GM23248 (cell line): Measurements from ENCODE around the gene U2AF1L4. TPM values are rescaled to one million over a fixed set of nuclear protein-coding genes. Genes with fewer than 3 reads are reported as not detected.
"Not testable (repeated sequence)": the region's sequence is repeated elsewhere in the genome, so short reads cannot be mapped to it uniquely, and the experiment has no call there.

Experiments used
- DNase-seq: peaks from one replicate; pipeline ENCODE4 v3.0.0-alpha.2; 2015
- H2AFZ ChIP-seq: fragments of 200-600 bp; sonication (generic); 2 replicates; pipeline ENCODE4 v1.6.1; 2016; ENCODE audit warnings: antibody characterized with exemption
- H3F3A ChIP-seq: fragments of 200-600 bp; sonication (generic); 2 replicates; pipeline ENCODE4 v1.6.1; 2016; ENCODE audit warnings: mild to moderate bottlenecking, antibody characterized with exemption, mixed run types; ENCODE audit not compliant: insufficient read depth
- H3K27ac ChIP-seq: fragments of 200-600 bp; sonication (generic); 2 replicates; pipeline ENCODE4 v1.5.1; 2016; ENCODE audit warnings: mild to moderate bottlenecking
- H3K27me3 ChIP-seq: fragments of 200-600 bp; sonication (generic); replicated peaks from 2 replicates; pipeline ENCODE4 v1.6.1; 2016; ENCODE audit warnings: mild to moderate bottlenecking; ENCODE audit not compliant: insufficient read depth
- H3K36me3 ChIP-seq: fragments of 200-600 bp; sonication (generic); 2 replicates; pipeline ENCODE4 v1.6.1; 2016; ENCODE audit warnings: low read depth, mild to moderate bottlenecking
- H3K4me1 ChIP-seq: fragments of 200-600 bp; sonication (generic); 2 replicates; pipeline ENCODE4 v1.6.1; 2016; ENCODE audit warnings: mild to moderate bottlenecking; ENCODE audit not compliant: insufficient read depth
- H3K4me2 ChIP-seq: fragments of 200-600 bp; sonication (generic); one replicate; pipeline ENCODE4 v1.6.1; 2016; ENCODE audit warnings: mild to moderate bottlenecking; ENCODE audit not compliant: unreplicated experiment
- H3K4me3 ChIP-seq: fragments of 200-600 bp; sonication (generic); 2 replicates; pipeline ENCODE4 v1.5.1; 2016; ENCODE audit warnings: mild to moderate bottlenecking
- H3K79me2 ChIP-seq: fragments of 200-600 bp; sonication (generic); 2 replicates; pipeline ENCODE4 v1.6.1; 2016; ENCODE audit warnings: mild to moderate bottlenecking; ENCODE audit not compliant: insufficient read depth
- H3K9ac ChIP-seq: fragments of 200-600 bp; sonication (generic); 2 replicates; pipeline ENCODE4 v1.6.1; 2016; ENCODE audit warnings: mild to moderate bottlenecking
- H3K9me2 ChIP-seq: fragments of 200-600 bp; sonication (generic); 2 replicates; pipeline ENCODE4 v1.6.1; 2016; ENCODE audit warnings: mixed run types, mild to moderate bottlenecking, moderate library complexity; ENCODE audit not compliant: insufficient read depth
- H3K9me3 ChIP-seq: fragments of 200-600 bp; sonication (generic); one replicate; pipeline ENCODE4 v1.6.1; 2017; ENCODE audit warnings: low read depth
- H4K20me1 ChIP-seq: fragments of 200-600 bp; sonication (generic); 2 replicates; pipeline ENCODE4 v1.6.0; 2016; ENCODE audit not compliant: insufficient read depth
- EZH2 ChIP-seq: fragments of 200-600 bp; sonication (generic); IDR thresholded peaks from 2 replicates; pipeline ENCODE4 v1.6.1; 2018; ENCODE audit warnings: antibody characterized with exemption, mild to moderate bottlenecking; ENCODE audit not compliant: insufficient read depth, poor library complexity, severe bottlenecking
- EZH2phosphoT487 ChIP-seq: fragments of 200-600 bp; sonication (generic); IDR thresholded peaks from 2 replicates; pipeline ENCODE4 v1.6.1; 2018; ENCODE audit warnings: antibody characterized with exemption, moderate library complexity, mild to moderate bottlenecking, low read depth; ENCODE audit not compliant: insufficient read depth
- WGBS, 2 experiments: methylation state at CpG; one replicate each; pipeline ENCODE4 v1.1.6; 2015 to 2017; ENCODE audit warnings: low lambda C conversion rate in 2 of 2, low coverage in 1 of 2; ENCODE audit errors: missing lambda C conversion rate in 2 of 2; 5-methylcytosine and 5-hydroxymethylcytosine counted together
- in situ Hi-C: fragments of 300-500 bp; cut with MboI; formaldehyde crosslinking; loops from 2 replicates; pipeline ENCODE4 v1.15.0; 2020
- polyA plus RNA-seq: library from polyadenylated mRNA; unstranded; fragments of >200 nt; fragmentation: Nextera tagmentation; extraction: Ambion mirVana; gene quantifications from 2 replicates; pipeline ENCODE4 v1.2.1, GENCODE V29; 2016
- total RNA-seq: library from RNA; depleted of rRNA; stranded (reverse); fragments of >200 nt; shearing (Covaris generic); gene quantifications from 2 replicates; pipeline ENCODE4 v1.2.3, GENCODE V29; 2014

The U2AF1L4 gene
- total and polyA plus RNA-seq, 2 experiments from 2014 or later: 18.8 to 25.3 TPM

DNA sequence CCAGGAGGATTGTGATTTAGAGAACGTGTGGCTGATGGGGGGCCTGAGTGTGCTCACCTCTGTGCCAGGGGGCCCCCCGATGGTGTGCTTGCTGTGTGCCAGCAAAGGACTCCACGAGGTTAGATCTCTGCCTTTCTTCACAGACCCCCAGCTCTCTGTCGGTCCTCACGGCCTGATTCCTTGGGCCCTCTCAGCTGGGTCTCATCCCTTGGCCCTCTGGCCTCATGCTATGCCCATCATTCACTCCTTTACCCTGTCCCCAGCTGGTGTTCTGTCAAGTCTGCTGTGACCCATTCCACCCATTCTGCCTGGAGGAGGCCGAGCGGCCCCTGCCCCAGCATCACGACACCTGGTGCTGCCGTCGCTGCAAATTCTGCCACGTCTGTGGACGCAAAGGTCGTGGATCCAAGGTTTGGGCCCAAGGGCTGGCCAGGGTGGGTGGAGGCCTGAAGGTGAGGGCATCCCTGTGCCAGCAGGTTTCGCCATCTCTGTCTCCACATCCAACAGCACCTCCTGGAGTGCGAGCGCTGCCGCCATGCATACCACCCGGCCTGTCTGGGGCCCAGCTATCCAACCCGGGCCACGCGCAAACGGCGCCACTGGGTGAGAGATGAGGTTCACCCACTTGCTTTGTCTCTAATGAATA lies 19.9 kb downstream of the U2AF1L4 start:
- Histone ChIP-seq H3K4me3 (no peak overlapping the region), H2AFZ (no peak overlapping the region), H4K20me1 (no peaks in the 10 kb centered on the region), H3K9me2 (no peaks in the 10 kb centered on the region), H3K9ac (no peak overlapping the region), H3K27me3 (no peaks in the 10 kb centered on the region), H3K27ac (no peak overlapping the region), H3K4me2 (no peak overlapping the region), H3K4me1 (no peaks in the 10 kb centered on the region), H3F3A (no peaks in the 10 kb centered on the region), H3K36me3 (peaks cover 28% of the 10 kb centered on the region; the same call in 1 of the 2 replicates), H3K79me2 (peaks cover 29% of the 10 kb centered on the region), H3K9me3 (no peaks in the 10 kb centered on the region)
- 92 to 93% methylated on average over 20 to 23 of the region's 23 CpGs for WGBS, 2 experiments
- no peak for DNase-seq
- TF ChIP-seq EZH2phosphoT487: no peak
- TF ChIP-seq EZH2: no peak
- in situ Hi-C loops: no loop called here

DNA sequence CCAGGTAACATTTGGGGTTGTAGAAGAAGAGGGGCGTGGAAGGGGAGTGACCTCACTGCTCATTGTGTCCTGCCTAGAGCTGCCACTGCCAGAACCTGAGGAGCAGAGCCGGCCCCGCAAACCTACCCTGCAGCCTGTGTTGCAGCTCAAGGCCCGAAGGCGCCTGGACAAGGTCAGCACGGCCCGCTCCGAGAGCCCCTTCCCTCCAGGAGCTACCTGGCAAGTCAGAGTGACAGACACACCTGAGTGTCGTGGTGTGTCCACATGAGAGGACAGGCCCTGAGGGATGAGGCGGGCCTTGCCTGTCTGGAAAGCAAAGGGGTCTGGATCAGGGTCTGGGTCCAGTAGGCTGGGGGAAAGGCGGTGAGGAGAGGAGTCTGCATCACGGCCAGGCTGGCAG lies 20.7 kb downstream of the U2AF1L4 start:
- WGBS, 2 experiments: 98 to 99% methylated on average over 12 of the region's 12 CpGs
- Histone ChIP-seq H2AFZ (no peak overlapping the region), H3K4me1 (no peaks in the 10 kb centered on the region), H3K79me2 (peaks cover 37% of the 10 kb centered on the region), H3K27me3 (no peaks in the 10 kb centered on the region), H3K9ac (no peak overlapping the region), H3K9me3 (no peaks in the 10 kb centered on the region), H3K4me2 (no peak overlapping the region), H3K27ac (no peak overlapping the region), H3K9me2 (no peaks in the 10 kb centered on the region), H4K20me1 (no peaks in the 10 kb centered on the region), H3F3A (no peaks in the 10 kb centered on the region), H3K36me3 (peaks cover 25% of the 10 kb centered on the region; the same call in 1 of the 2 replicates), H3K4me3 (no peak overlapping the region)
- TF ChIP-seq EZH2phosphoT487 (no peak), EZH2 (no peak)
- no peak for DNase-seq
- in situ Hi-C loops: no loop called here

DNA sequence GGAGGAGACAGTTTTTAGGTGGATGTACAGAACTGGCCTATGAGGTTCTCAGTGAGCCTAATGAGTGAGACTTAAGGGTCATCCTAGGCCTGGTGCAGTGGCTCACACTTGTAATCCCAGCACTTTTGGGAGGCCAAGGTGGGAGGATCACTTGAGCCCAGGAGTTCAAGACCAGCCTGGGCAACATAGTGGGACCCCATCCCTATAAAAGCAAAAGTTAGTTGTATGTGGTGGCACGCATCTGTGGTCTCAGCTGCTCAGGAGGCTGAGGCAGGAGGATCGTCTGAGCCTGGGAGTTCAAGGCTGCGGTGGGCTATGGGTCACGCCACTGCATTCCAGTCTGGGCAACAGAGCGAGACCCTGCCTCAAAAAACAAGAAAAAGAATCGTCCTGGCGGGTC lies 21.1 kb downstream of the U2AF1L4 start:
- Histone ChIP-seq H3K79me2 (peaks cover 41% of the 10 kb centered on the region), H3K36me3 (peaks cover 25% of the 10 kb centered on the region; the same call in 1 of the 2 replicates)
- H3K9ac ChIP-seq, in situ Hi-C loops, DNase-seq, H3K27me3 ChIP-seq, H3K27ac ChIP-seq, H3K9me3 ChIP-seq, H2AFZ ChIP-seq, H3K9me2 ChIP-seq, H3K4me2 ChIP-seq, H3K4me3 ChIP-seq, H3F3A ChIP-seq, H4K20me1 ChIP-seq, H3K4me1 ChIP-seq: not testable (repeated sequence)
- whole genome bisulfite sequencing, 2 experiments: 95 to 98% methylated on average over 7 of the region's 7 CpGs

GRCh38 chr19:35723671-35724070 lies 21.5 kb downstream of the U2AF1L4 start:
- Histone ChIP-seq H4K20me1 (no peaks in the 10 kb centered on the region), H3K4me3 (no peak overlapping the region), H3K36me3 (peaks cover 25% of the 10 kb centered on the region; the same call in 1 of the 2 replicates), H3K4me1 (no peaks in the 10 kb centered on the region), H2AFZ (no peak overlapping the region), H3K27me3 (no peaks in the 10 kb centered on the region), H3K9me3 (no peaks in the 10 kb centered on the region), H3K9me2 (no peaks in the 10 kb centered on the region), H3K4me2 (no peak overlapping the region), H3F3A (no peaks in the 10 kb centered on the region), H3K79me2 (peaks cover 46% of the 10 kb centered on the region), H3K9ac (no peak overlapping the region), H3K27ac (no peak overlapping the region)
- in situ Hi-C loops: no loop called here
- TF ChIP-seq EZH2phosphoT487: no peak
- no peak for TF ChIP-seq EZH2
- WGBS, 2 experiments: 95 to 97% methylated on average over 12 to 24 of the region's 24 CpGs
- no peak for DNase-seq
